PFSK-1 (cell line): Measurements from ENCODE around the gene RDH13.

ENCODE experiments used
- POLR2AphosphoS5 ChIP-seq: IDR thresholded peaks from 2 replicates; pipeline ENCODE4 v1.6.1; 2012; ENCODE audit warnings: low read depth, mild to moderate bottlenecking, control low read depth, low read length, moderate library complexity
- SIN3A ChIP-seq: IDR thresholded peaks from 2 replicates; pipeline ENCODE4 v1.6.1; 2012; ENCODE audit warnings: mild to moderate bottlenecking, low read length, moderate library complexity, borderline replicate concordance; ENCODE audit not compliant: insufficient read depth
- TAF1 ChIP-seq: IDR thresholded peaks from 2 replicates; pipeline ENCODE4 v1.6.1; 2012; ENCODE audit warnings: low read length, control low read depth, borderline replicate concordance; ENCODE audit not compliant: insufficient read depth

DNA sequence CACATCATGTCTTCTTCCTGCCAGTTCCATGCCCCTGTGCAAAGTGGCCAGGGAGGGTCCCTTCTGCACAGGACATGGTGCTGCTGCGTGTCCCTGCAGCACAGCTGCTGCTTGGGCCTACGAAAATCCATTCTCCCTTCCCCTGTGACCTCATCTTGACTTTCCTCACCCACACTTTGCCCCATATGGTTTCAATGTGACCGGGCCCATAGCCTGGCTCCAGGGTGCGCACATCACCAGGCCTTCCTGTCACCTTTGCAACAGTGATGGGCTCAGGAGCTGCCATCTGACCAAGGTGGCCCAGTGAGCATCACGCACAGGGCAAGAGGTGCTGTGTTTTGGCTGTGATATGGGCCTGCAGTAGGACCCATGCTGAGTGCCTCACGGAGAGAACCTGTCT, 43.6 kb upstream of the RDH13 start:
- TF ChIP-seq POLR2AphosphoS5, result no peak
- TF ChIP-seq TAF1, result no peak
- TF ChIP-seq SIN3A, result no peak
